Caki2 (cell line): ENCODE results near the gene KCNJ1. TPM values are rescaled to one million over a fixed set of nuclear protein-coding genes. Genes with fewer than 3 reads are reported as not detected.

Experiments
- DNase-seq: peaks from one replicate; pipeline ENCODE4 v3.0.0-alpha.2; 2015; ENCODE audit warnings: low read depth
- in situ Hi-C: cut with HindIII; loops from 2 replicates; pipeline ENCODE4 v1.10.0; 2016; ENCODE audit warnings: low sequenced_read_pairs, low pct_unique_long_range_greater_than_20kb, mixed read lengths
- total RNA-seq: library from RNA; depleted of rRNA; stranded (reverse); fragments of >200 nt; shearing (Covaris generic); gene quantifications from 2 replicates; pipeline ENCODE4 v1.2.3, GENCODE V29; 2014; ENCODE audit warnings: low replicate concordance; rRNA removed

The KCNJ1 gene
- total RNA-seq, 1 experiment from 2014 or later: 0.10 TPM

DNA sequence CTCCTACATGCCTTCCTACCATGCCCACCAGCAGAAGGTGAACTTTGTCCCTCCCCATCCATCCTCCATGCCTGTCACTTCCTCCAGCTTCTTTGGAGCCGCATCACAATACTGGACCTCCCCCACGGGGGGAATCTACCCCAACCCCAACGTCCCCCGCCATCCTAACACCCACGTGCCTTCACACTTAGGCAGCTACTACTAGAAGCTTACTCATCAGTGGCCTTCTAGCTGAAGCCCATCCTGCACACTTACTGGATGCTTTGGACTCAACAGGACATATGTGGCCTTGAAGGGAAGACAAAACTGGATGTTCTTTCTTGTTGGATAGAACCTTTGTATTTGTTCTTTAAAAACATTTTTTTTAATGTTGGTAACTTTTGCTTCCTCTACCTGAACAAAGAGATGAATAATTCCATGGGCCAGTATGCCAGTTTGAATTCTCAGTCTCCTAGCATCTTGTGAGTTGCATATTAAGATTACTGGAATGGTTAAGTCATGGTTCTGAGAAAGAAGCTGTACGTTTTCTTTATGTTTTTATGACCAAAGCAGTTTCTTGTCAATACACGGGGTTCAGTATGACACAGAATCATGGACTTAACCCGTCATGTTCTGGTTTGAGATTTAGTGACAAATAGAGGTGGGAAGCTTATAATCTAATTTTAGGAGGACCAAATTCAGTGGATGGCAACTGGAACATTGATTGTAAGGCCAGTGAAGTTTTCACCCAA is 56.1 kb downstream of the KCNJ1 start:
- no peak for DNase-seq
- in situ Hi-C loops: no loop called here

GRCh38 chr11:128809128-128809527 is 58.0 kb downstream of the KCNJ1 start:
- no peak for DNase-seq
- in situ Hi-C loops: no loop called here

DNA sequence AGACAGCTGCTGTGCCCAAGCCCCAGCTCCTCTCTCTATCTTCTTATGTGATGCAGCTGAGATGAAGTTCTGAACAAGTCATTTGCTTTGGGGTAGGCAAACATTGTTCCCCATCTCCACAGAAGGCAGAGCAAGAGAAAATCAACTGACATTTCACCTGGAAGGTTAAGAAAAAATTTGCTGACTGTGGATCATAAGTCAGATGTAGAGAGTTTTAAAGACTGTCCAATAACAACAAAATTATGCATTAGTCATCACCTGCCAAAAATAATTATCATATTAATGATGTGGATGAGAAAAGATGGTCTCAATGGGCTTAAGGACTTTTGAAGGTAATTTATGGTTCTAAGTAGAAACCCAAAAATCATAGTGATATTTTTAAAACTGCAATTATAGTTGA is 59.2 kb downstream of the KCNJ1 start:
- DNase-seq: no peak
- in situ Hi-C loops: no loop called here

DNA sequence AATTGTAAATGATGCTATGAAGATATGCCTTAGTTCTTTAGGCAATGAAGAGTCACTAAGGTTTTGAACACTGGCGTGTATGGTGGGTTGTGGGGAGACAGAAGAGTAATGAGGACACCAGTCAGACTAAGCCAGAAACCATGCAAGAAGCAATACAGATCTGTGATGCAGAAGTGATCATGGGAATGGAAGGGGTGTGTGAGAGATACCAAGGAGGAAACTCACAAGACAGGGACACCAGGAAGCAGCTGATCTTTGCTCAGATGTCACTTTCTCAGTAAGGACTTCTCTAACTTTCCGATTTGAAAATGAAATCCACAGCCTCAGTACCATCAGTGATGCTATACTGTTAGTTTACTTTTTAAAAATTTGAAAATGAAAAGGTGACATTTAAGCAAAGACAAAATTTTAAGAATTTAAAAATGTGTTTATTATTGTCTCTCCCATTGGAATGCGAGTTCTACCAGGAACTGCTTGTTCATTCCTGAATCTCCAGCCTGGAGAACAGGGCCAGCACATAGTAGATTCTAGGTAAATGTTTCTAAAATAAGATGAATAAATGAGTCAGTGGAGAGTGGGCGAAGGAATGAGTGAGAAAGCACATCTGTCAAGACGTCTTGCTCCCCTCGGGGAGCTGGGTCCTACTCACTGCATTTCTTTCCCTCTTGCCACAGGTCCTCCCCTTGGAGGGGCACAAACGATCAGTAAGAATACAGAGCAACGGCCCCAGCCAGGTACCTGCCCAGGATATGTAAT is 60.4 kb downstream of the KCNJ1 start:
- in situ Hi-C loops: no loop called here

DNA sequence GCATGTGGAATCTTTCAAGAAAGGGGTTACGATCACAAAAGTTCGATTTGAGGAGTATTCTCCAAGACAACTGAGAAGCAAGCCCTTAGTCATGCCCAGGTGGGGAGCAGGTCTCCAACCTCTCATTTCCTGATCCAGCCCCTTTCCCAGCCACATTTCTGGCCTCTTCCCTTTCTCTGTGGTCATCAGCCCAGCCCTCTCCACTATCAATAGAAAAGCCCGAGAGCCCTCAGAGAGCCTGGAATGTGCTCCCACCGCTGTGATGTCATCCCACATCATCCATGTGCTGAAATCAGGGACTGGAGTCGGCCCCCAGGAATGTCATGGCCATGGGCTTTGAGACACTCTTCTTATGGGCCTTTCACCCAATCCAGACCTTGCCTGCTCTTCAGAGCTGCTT is 62.6 kb downstream of the KCNJ1 start:
- in situ Hi-C loops: no loop called here
- no peak for DNase-seq

More for the DNA sequence above, 60.4 kb downstream of the KCNJ1 start:
- no peak for DNase-seq

DNA sequence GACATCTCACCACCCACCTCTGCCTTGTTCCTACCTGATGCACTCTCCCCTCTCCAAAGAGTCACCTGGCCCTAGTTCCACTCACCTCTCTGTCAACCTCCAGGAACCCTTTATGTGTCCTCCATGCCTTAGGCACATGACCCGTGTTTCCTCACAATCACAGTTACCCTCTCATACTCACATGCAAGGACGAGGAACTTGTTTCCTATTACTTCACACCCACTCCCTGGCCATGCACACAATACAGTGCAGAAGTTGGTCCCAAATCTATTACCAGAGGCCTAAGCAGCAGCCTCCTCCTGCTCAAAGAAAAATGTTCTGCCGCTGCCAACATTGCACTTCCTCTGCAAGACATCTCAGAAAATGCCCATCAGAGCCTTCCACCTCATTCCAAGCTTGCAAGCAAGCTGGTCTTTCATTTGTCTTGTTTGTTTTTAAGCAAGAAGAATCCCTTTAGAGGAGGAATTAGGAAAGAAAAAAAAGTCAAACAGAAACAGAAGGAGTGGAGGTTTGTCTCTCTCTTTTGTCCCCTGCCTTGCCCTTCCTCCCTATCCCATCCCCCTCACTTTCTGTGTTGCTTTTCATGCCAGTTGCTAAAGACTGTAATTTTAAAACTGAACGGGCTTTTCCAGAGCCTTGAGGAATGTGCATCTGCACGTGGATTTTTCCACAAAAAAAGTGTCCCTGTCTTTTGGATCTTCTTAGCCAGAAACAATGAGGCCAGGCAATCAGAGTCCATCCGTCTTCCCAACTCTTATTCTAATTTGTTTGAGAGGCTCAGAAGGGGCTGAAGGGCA is 63.4 kb downstream of the KCNJ1 start:
- in situ Hi-C loops: no loop called here
- DNase-seq: no peak

- no peak for DNase-seq
- in situ Hi-C loops: no loop called here
These were observed 64.1 kb downstream of the KCNJ1 start for GRCh38 chr11:128803011-128803410.

DNA sequence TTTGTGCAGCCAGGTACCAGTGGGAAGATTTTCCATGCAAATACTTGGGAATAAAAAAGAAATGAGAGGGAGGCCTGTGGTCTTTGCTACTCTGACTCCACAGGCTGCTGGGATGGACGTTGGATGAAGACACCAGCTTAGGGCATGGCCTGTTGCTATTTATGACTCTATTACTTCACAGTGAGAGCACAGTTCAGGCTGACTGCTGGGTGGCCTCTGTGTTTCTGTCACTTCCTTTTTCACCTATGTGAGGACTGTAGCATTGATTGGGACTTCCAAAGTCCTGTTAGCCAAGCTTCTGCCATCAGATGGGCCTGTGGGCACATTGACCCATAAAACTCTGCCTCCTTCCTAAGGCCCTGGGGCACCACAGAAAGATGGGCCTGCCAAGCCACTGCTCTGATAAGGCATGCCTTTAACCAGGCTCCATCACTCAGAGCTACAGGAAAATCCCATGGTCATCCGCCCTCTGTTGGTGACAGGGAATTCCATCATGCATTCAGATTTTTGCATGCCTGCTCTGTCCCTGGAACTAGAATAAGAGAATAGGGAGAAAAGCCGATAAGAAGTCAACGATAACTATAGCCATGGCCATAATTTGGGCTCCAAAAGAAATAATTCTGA is 64.6 kb downstream of the KCNJ1 start:
- no peak for DNase-seq
- in situ Hi-C loops: no loop called here

GRCh38 chr11:128800871-128801417 is 66.2 kb downstream of the KCNJ1 start:
- in situ Hi-C loops: no loop called here
- no peak for DNase-seq

DNA sequence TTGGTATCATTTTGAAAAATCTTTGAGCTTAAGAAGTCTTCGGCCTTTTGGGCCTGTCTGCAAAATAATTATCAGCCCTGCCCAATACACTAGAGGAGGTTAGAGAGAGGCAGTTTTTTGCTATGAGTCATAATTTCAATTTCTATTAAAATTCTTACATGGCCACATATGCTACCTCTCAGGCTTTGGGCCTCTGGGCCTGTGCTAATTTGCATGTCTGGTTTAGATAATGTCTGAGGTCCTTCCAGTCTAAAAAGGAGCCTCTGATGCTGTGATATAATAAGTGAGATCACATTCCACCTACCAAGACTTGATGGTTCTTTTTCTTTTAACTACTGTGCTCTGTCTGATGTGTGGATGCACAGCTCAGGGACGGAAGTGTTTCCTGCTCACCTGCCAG is 70.8 kb downstream of the KCNJ1 start:
- in situ Hi-C loops: no loop called here
- no peak for DNase-seq

GRCh38 chr11:128790196-128790595 is 76.9 kb downstream of the KCNJ1 start:
- DNase-seq: no peak
- in situ Hi-C loops: no loop called here

DNA sequence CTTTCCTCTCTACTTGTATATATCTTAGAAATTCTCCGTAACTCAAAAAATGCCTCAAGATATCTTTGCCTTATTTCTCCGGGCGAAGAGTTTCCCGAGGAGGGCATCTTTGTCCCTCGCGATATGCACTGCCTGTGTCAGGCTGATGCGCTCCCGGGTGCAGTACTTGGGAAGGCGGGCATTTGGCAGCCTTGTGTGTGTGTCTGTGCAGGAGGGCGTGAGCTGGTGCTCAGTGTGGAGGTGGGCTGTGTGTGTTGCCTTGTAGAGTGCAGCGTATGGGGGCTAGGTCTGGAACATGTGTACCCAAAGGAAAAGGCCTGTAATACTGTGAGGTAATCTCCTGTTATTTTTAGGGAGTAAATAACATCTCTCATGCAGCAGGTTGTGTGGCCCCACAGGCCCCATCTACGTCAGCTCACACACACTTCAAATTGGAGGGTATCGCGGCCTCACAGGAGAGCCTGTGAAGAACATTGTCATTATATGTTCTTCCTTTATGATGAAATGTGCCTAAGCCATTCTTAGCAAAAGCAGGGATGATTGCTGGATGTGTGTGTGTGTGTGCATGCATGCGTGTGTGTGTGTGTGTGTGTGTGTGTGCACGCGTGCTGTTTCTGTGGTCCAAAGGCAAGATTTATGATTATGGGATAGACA is 77.5 kb downstream of the KCNJ1 start:
- in situ Hi-C loops: no loop called here
- no peak for DNase-seq

Other genes with a start within 250 kb of the KCNJ1 start
- gene FLI1, start 173.2 kb downstream of the KCNJ1 start, total RNA-seq: not detected in 2 replicates
- 0.14 TPM in 1 of 2 replicates, not detected in the other for gene KCNJ5, start 24.1 kb upstream of the KCNJ1 start, total RNA-seq
- not detected in 2 replicates for gene TP53AIP1, start 75.6 kb upstream of the KCNJ1 start, total RNA-seq